CD4-positive, CD25-positive, alpha-beta regulatory T cell (primary cell): Measurements from ENCODE around the gene ZKSCAN2. TPM values are rescaled to one million over a fixed set of nuclear protein-coding genes. Genes with fewer than 3 reads are reported as not detected.

Experiments
- ATAC-seq, 2 donors: fragments of 150-1000 bp; cut with Tn5 transposase; one replicate each; pipeline ENCODE4 v1.10.0; 2021; ENCODE audit warnings: low read depth in 2 of 2, moderate number of reproducible peaks in 2 of 2, moderate library complexity in 1 of 2
- DNase-seq, 3 donors: peaks; one replicate each; pipeline versions ENCODE4 v3.0.0 to v3.0.0-alpha.2; 2012 to 2022; ENCODE audit warnings: mixed read lengths in 1 of 3
- H3K27ac ChIP-seq: one replicate; pipeline ENCODE4 v1.7.0; 2013; ENCODE audit warnings: mild to moderate bottlenecking, low read length; ENCODE audit not compliant: insufficient read depth, poor library complexity, severe bottlenecking
- H3K27me3 ChIP-seq: one replicate; pipeline ENCODE4 v1.7.0; 2013; ENCODE audit warnings: low read length; ENCODE audit not compliant: control insufficient read depth, insufficient read depth
- H3K36me3 ChIP-seq: one replicate; pipeline ENCODE4 v1.7.0; 2013; ENCODE audit warnings: mild to moderate bottlenecking, low read length, moderate library complexity; ENCODE audit not compliant: control insufficient read depth, insufficient read depth
- H3K4me1 ChIP-seq: 2 replicates; pipeline ENCODE4 v1.7.0; 2013; ENCODE audit warnings: mild to moderate bottlenecking, low read length; ENCODE audit not compliant: insufficient read depth, control insufficient read depth, poor library complexity, severe bottlenecking
- H3K4me3 ChIP-seq: one replicate; pipeline ENCODE4 v1.7.0; 2013; ENCODE audit warnings: low read depth, mild to moderate bottlenecking, low read length, moderate library complexity
- H3K9me3 ChIP-seq, 2 experiments: 1 replicate in 1 of 2; 2 replicates in 1 of 2; pipeline ENCODE4 v1.7.0; 2013; ENCODE audit warnings: low read length in 2 of 2, mild to moderate bottlenecking in 1 of 2, moderate library complexity in 1 of 2; ENCODE audit not compliant: control insufficient read depth in 2 of 2
- H3K27ac Mint-ChIP-seq, 3 donors: one replicate each; pipeline ENCODE4 v1.8.0; 2020 to 2022; ENCODE audit warnings: mild to moderate bottlenecking in 3 of 3, mixed read lengths in 3 of 3, moderate library complexity in 2 of 3
- H3K27me3 Mint-ChIP-seq: one replicate; pipeline ENCODE4 v1.8.0; 2022; ENCODE audit warnings: mild to moderate bottlenecking, mixed read lengths
- H3K36me3 Mint-ChIP-seq: one replicate; pipeline ENCODE4 v1.8.0; 2020; ENCODE audit warnings: mixed read lengths
- H3K4me1 Mint-ChIP-seq, 4 donors: one replicate each; pipeline ENCODE4 v1.8.0; 2020 to 2022; ENCODE audit warnings: mixed read lengths in 4 of 4, mild to moderate bottlenecking in 1 of 4
- H3K4me3 Mint-ChIP-seq, 4 donors: one replicate each; pipeline ENCODE4 v1.8.0; 2020 to 2022; ENCODE audit warnings: mild to moderate bottlenecking in 4 of 4, mixed read lengths in 4 of 4, moderate library complexity in 3 of 4
- H3K9me3 Mint-ChIP-seq, 7 donors: one replicate each; pipeline ENCODE4 v1.8.0; 2020 to 2022; ENCODE audit warnings: mixed read lengths in 7 of 7, mild to moderate bottlenecking in 3 of 7, moderate library complexity in 2 of 7
- polyA plus RNA-seq, 4 donors: library from polyadenylated mRNA; unstranded; fragments of 300-500 nt; fragmentation: Illumina TruSeq; gene quantifications; one replicate each; pipeline ENCODE4 v1.2.3, GENCODE V29; 2021
- total RNA-seq: library from RNA; stranded (reverse); gene quantifications from one replicate; pipeline ENCODE4 v1.2.3, GENCODE V29; 2022

Gene ZKSCAN2
- total and polyA plus RNA-seq, 5 donors from 2014 or later: 0.96 to 5.6 (median 1.8) TPM

GRCh38 chr16:25199457-25199856, 58.2 kb downstream of the ZKSCAN2 start:
- no peaks in the 10 kb centered on the region for H3K36me3 Mint-ChIP-seq
- DNase-seq (no peak), ATAC-seq (no peak)
- H3K36me3 ChIP-seq: no peaks in the 10 kb centered on the region
- H3K27ac Mint-ChIP-seq: no peak overlapping the region
- H3K9me3 ChIP-seq: no peaks in the 10 kb centered on the region
- H3K27me3 ChIP-seq: no peaks in the 10 kb centered on the region
- no peak overlapping the region for H3K4me3 ChIP-seq
- no peaks in the 10 kb centered on the region for H3K4me1 ChIP-seq
- no peak overlapping the region for H3K4me3 Mint-ChIP-seq
- H3K4me1 Mint-ChIP-seq: peaks cover 0 to 4% (median 0%) of the 10 kb centered on the region in 4 donors
- no peak overlapping the region for H3K27ac ChIP-seq
- H3K27me3 Mint-ChIP-seq: peaks cover 2% of the 10 kb centered on the region
- no peaks in the 10 kb centered on the region for H3K9me3 Mint-ChIP-seq

GRCh38 chr16:25198021-25198420, 59.6 kb downstream of the ZKSCAN2 start:
- Mint-ChIP-seq H3K4me1 (peaks cover 0 to 4% (median 0%) of the 10 kb centered on the region in 4 donors), H3K9me3 (no peaks in the 10 kb centered on the region), H3K27ac (no peak overlapping the region), H3K36me3 (no peaks in the 10 kb centered on the region), H3K27me3 (no peaks in the 10 kb centered on the region), H3K4me3 (no peak overlapping the region)
- Histone ChIP-seq H3K27ac (no peak overlapping the region), H3K27me3 (no peaks in the 10 kb centered on the region), H3K36me3 (no peaks in the 10 kb centered on the region), H3K4me3 (no peak overlapping the region), H3K4me1 (no peaks in the 10 kb centered on the region), H3K9me3 (no peaks in the 10 kb centered on the region)
- no peak for DNase-seq
- ATAC-seq: no peak

DNA sequence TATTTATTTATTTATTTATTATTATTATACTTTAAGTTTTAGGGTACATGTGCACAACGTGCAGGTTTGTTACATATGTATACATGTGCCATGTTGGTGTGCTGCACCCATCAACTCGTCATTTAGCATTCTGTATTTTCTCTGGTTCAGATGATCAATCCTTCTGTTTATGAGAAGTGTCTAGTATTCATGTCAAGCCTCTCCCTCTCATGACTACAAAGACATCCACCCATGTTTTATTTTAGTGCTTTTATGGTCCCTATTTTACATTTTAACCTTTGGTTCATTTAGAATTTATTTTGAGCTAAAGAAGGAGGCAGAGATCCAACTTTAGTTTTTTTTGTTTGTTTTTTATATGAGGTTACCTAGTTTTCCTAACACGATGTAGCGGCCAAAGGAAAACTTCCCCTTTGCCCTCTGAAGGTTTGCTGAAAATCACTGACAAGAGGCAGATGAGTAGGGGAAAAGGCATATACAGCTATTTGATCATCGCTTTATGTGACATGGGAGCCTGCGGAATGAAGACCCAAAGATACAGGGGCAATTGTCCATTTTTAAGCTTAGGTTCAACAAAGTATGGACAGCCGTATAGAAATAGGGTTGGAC, 63.3 kb downstream of the ZKSCAN2 start:
- Mint-ChIP-seq H3K27ac (no peak overlapping the region), H3K9me3 (no peaks in the 10 kb centered on the region), H3K4me1 (peaks cover 0 to 4% (median 0%) of the 10 kb centered on the region in 4 donors), H3K36me3 (peaks cover 3% of the 10 kb centered on the region), H3K4me3 (no peak overlapping the region), H3K27me3 (no peaks in the 10 kb centered on the region)
- ATAC-seq (no peak), DNase-seq (no peak)
- no peak overlapping the region for H3K4me3 ChIP-seq
- H3K4me1 ChIP-seq: no peaks in the 10 kb centered on the region
- H3K36me3 ChIP-seq: no peaks in the 10 kb centered on the region
- H3K27me3 ChIP-seq: no peaks in the 10 kb centered on the region
- H3K27ac ChIP-seq: no peak overlapping the region
- no peaks in the 10 kb centered on the region for H3K9me3 ChIP-seq

DNA sequence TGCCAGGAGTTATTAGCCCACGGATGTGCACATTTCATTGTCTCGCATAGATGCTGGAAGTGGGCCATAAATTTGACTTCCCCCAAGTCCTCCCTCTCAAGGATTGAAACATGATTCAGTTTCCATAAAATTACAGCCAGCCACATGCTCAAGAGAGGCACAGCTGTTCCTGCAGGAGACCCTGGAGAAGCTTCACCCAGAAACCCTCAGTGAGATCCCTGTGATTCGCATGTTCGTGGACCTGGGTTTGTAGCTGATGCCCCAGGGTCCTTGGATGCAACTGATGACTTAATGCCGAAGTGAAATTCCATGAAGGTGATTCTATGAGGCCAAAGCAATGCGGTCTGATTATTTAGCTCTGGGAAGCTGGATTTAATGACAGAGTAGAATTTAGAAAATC, 65.5 kb downstream of the ZKSCAN2 start:
- Mint-ChIP-seq H3K9me3 (no peaks in the 10 kb centered on the region), H3K4me3 (no peak overlapping the region), H3K27me3 (no peaks in the 10 kb centered on the region), H3K27ac (no peak overlapping the region), H3K4me1 (peaks cover 0 to 4% (median 0%) of the 10 kb centered on the region in 4 donors), H3K36me3 (peaks cover 7% of the 10 kb centered on the region)
- Histone ChIP-seq H3K36me3 (no peaks in the 10 kb centered on the region), H3K4me1 (no peaks in the 10 kb centered on the region), H3K9me3 (no peaks in the 10 kb centered on the region), H3K4me3 (no peak overlapping the region), H3K27ac (no peak overlapping the region), H3K27me3 (no peaks in the 10 kb centered on the region)
- ATAC-seq (no peak), DNase-seq (no peak)

GRCh38 chr16:25189305-25189704, 68.3 kb downstream of the ZKSCAN2 start:
- no peaks in the 10 kb centered on the region for H3K27me3 ChIP-seq
- Mint-ChIP-seq H3K4me3 (no peak overlapping the region), H3K9me3 (no peaks in the 10 kb centered on the region), H3K27me3 (no peaks in the 10 kb centered on the region), H3K4me1 (peaks cover 0 to 3% (median 0%) of the 10 kb centered on the region in 4 donors), H3K27ac (no peak overlapping the region), H3K36me3 (peaks cover 10% of the 10 kb centered on the region)
- no peaks in the 10 kb centered on the region for H3K4me1 ChIP-seq
- DNase-seq (no peak), ATAC-seq (no peak)
- H3K36me3 ChIP-seq: no peaks in the 10 kb centered on the region
- H3K27ac ChIP-seq: no peak overlapping the region
- no peak overlapping the region for H3K4me3 ChIP-seq
- H3K9me3 ChIP-seq: no peaks in the 10 kb centered on the region

GRCh38 chr16:25187491-25187795, 70.2 kb downstream of the ZKSCAN2 start:
- no peaks in the 10 kb centered on the region for H3K9me3 ChIP-seq
- H3K4me1 ChIP-seq: no peaks in the 10 kb centered on the region
- Mint-ChIP-seq H3K9me3 (no peaks in the 10 kb centered on the region), H3K27ac (peak overlapping the region in 1 of 3 donors; percentile 56), H3K4me1 (peaks cover 0 to 5% (median 0%) of the 10 kb centered on the region in 4 donors), H3K27me3 (no peaks in the 10 kb centered on the region), H3K36me3 (peaks cover 10% of the 10 kb centered on the region), H3K4me3 (no peak overlapping the region)
- H3K4me3 ChIP-seq: no peak overlapping the region
- ATAC-seq (no peak), DNase-seq (no peak)
- H3K36me3 ChIP-seq: no peaks in the 10 kb centered on the region
- H3K27ac ChIP-seq: no peak overlapping the region
- no peaks in the 10 kb centered on the region for H3K27me3 ChIP-seq

Other genes starting within 250 kb of the ZKSCAN2 start
- 87.7 TPM for gene ARHGAP17, start 242.5 kb downstream of the ZKSCAN2 start, total RNA-seq
- gene ARHGAP17, start 242.5 kb downstream of the ZKSCAN2 start, polyA plus RNA-seq: 10 to 100 TPM; 22.0 to 36.7 (median 29.0) TPM
- 44.0 TPM for gene LCMT1, start 146.1 kb downstream of the ZKSCAN2 start, total RNA-seq
- gene LCMT1, start 146.1 kb downstream of the ZKSCAN2 start, polyA plus RNA-seq: 10 to 100 TPM; 46.5 to 70.3 (median 54.5) TPM
- not detected for gene AQP8, start 40.9 kb downstream of the ZKSCAN2 start, total RNA-seq
- not detected for gene AQP8, start 40.9 kb downstream of the ZKSCAN2 start, polyA plus RNA-seq